GM23338 (cell line): ENCODE results near the gene RHOB. TPM values are rescaled to one million over a fixed set of nuclear protein-coding genes. Genes with fewer than 3 reads are reported as not detected.

Source experiments
- ATAC-seq: fragments of 200-7000 bp; cut with Tn5 transposase; 3 replicates; pipeline ENCODE4 v1.9.1; 2020
- DNase-seq: peaks from one replicate; pipeline ENCODE4 v3.0.0-alpha.2; 2015; ENCODE audit warnings: low spot score
- H2AFZ ChIP-seq: fragments of 200-600 bp; sonication (generic); 2 replicates; pipeline ENCODE4 v1.8.0; 2016; ENCODE audit warnings: antibody characterized with exemption, mild to moderate bottlenecking, moderate library complexity
- H3F3A ChIP-seq: fragments of 200-600 bp; sonication (generic); replicated peaks from 2 replicates; pipeline ENCODE4 v1.8.0; 2017; ENCODE audit warnings: antibody characterized with exemption, mixed run types, low read depth
- H3K27ac ChIP-seq: fragments of 200-600 bp; sonication (generic); 2 replicates; pipeline ENCODE4 v1.6.1; 2016; ENCODE audit warnings: low read depth
- H3K27me3 ChIP-seq: fragments of 200-600 bp; sonication (generic); 2 replicates; pipeline ENCODE4 v1.8.0; 2016; ENCODE audit warnings: mild to moderate bottlenecking, mixed run types, moderate library complexity; ENCODE audit not compliant: insufficient read depth
- H3K36me3 ChIP-seq: fragments of 200-600 bp; sonication (generic); 2 replicates; pipeline ENCODE4 v1.8.0; 2016; ENCODE audit warnings: mild to moderate bottlenecking; ENCODE audit not compliant: insufficient read depth
- H3K4me1 ChIP-seq: fragments of 200-600 bp; sonication (generic); 2 replicates; pipeline ENCODE4 v1.8.0; 2016; ENCODE audit warnings: mild to moderate bottlenecking, moderate library complexity; ENCODE audit not compliant: insufficient read depth
- H3K4me2 ChIP-seq: fragments of 200-600 bp; sonication (generic); 2 replicates; pipeline ENCODE4 v1.7.1; 2017; ENCODE audit warnings: mixed run types
- H3K4me3 ChIP-seq: fragments of 200-600 bp; sonication (generic); 2 replicates; pipeline ENCODE4 v1.6.1; 2016; ENCODE audit warnings: mixed run types
- H3K79me2 ChIP-seq: fragments of 200-600 bp; sonication (generic); replicated peaks from 2 replicates; pipeline ENCODE4 v1.8.0; 2017; ENCODE audit warnings: mild to moderate bottlenecking; ENCODE audit not compliant: insufficient read depth
- H3K9me2 ChIP-seq: fragments of 200-600 bp; sonication (generic); 2 replicates; pipeline ENCODE4 v1.8.0; 2017; ENCODE audit not compliant: insufficient read depth
- H4K20me1 ChIP-seq: fragments of 200-600 bp; sonication (generic); replicated peaks from 2 replicates; pipeline ENCODE4 v1.8.0; 2017; ENCODE audit warnings: mild to moderate bottlenecking; ENCODE audit not compliant: insufficient read depth
- H3K27ac Mint-ChIP-seq: 2 replicates; pipeline ENCODE4 v1.8.0; 2020; ENCODE audit warnings: inconsistent platforms, mild to moderate bottlenecking, moderate library complexity, mixed read lengths
- H3K27me3 Mint-ChIP-seq: 3 replicates; pipeline ENCODE4 v1.8.0; 2022; ENCODE audit warnings: low read depth, mild to moderate bottlenecking, moderate library complexity, mixed read lengths, inconsistent platforms; ENCODE audit not compliant: insufficient read depth, poor library complexity
- H3K36me3 Mint-ChIP-seq: 3 replicates; pipeline ENCODE4 v1.8.0; 2021; ENCODE audit warnings: low read depth, mild to moderate bottlenecking, inconsistent platforms, moderate library complexity, mixed read lengths
- H3K4me1 Mint-ChIP-seq: 3 replicates; pipeline ENCODE4 v1.8.0; 2020; ENCODE audit warnings: mild to moderate bottlenecking, inconsistent platforms, mixed read lengths
- H3K4me3 Mint-ChIP-seq: 3 replicates; pipeline ENCODE4 v1.8.0; 2021; ENCODE audit warnings: moderate library complexity, mild to moderate bottlenecking, inconsistent platforms, mixed read lengths
- H3K9me3 Mint-ChIP-seq: 3 replicates; pipeline ENCODE4 v1.8.0; 2020; ENCODE audit warnings: moderate library complexity, mild to moderate bottlenecking, inconsistent platforms, mixed read lengths
- CREB1 ChIP-seq: fragments of 250-450 bp; sonication (Bioruptor Pico); IDR thresholded peaks from 2 replicates; pipeline ENCODE4 v1.5.0; 2020; ENCODE audit warnings: low read depth, mild to moderate bottlenecking, moderate library complexity
- EZH2 ChIP-seq: fragments of 200-600 bp; sonication (generic); IDR thresholded peaks from one replicate; pipeline ENCODE4 v1.8.0; 2017; ENCODE audit warnings: antibody characterized with exemption, mild to moderate bottlenecking, low read depth; ENCODE audit not compliant: unreplicated experiment
- EZH2phosphoT487 ChIP-seq: fragments of 200-600 bp; sonication (generic); IDR thresholded peaks from one replicate; pipeline ENCODE4 v1.8.1; 2018; ENCODE audit warnings: antibody characterized with exemption; ENCODE audit not compliant: unreplicated experiment
- JUNB ChIP-seq: IDR thresholded peaks from one replicate; pipeline ENCODE4 v1.6.1; 2016; ENCODE audit warnings: antibody characterized with exemption; ENCODE audit not compliant: unreplicated experiment
- NANOG ChIP-seq: IDR thresholded peaks from 2 replicates; pipeline ENCODE4 v1.6.1; 2016; ENCODE audit warnings: antibody characterized with exemption, borderline replicate concordance
- POLR2AphosphoS5 ChIP-seq: IDR thresholded peaks from 2 replicates; pipeline ENCODE4 v1.6.1; 2016; ENCODE audit warnings: antibody characterized with exemption, low read depth
- STAT1 ChIP-seq: IDR thresholded peaks from one replicate; pipeline ENCODE4 v1.6.1; 2016; ENCODE audit warnings: antibody characterized with exemption; ENCODE audit not compliant: unreplicated experiment
- ZNF114 ChIP-seq: fragments of 250-450 bp; sonication (Bioruptor Pico); IDR thresholded peaks from 2 replicates; pipeline ENCODE4 v1.5.0; 2020; ENCODE audit warnings: mild to moderate bottlenecking, moderate library complexity
- ZNF331 ChIP-seq: fragments of 250-450 bp; sonication (Bioruptor Pico); IDR thresholded peaks from 2 replicates; pipeline ENCODE4 v1.5.0; 2020; ENCODE audit warnings: low read depth, mild to moderate bottlenecking, moderate library complexity
- polyA plus RNA-seq: library from polyadenylated mRNA; unstranded; fragments of >200 nt; fragmentation: Nextera tagmentation; extraction: Ambion mirVana; gene quantifications from 2 replicates; pipeline ENCODE4 v1.2.1, GENCODE V29; 2016
- total RNA-seq: library from RNA; depleted of rRNA; stranded (reverse); fragments of >200 nt; shearing (Covaris generic); gene quantifications from 2 replicates; pipeline ENCODE4 v1.2.3, GENCODE V29; 2014
- TF ChIP-seq, protein P1 (sequence below): fragments of 250-450 bp; sonication (Bioruptor Pico); IDR thresholded peaks from 2 replicates; pipeline ENCODE4 v1.5.0; 2020; ENCODE audit warnings: mild to moderate bottlenecking, moderate library complexity
- TF ChIP-seq, protein P2 (sequence below): IDR thresholded peaks from one replicate; pipeline ENCODE4 v1.6.1; 2018; ENCODE audit warnings: antibody characterized with exemption; ENCODE audit not compliant: unreplicated experiment
- TF ChIP-seq, protein P3 (sequence below), 2 experiments: fragments of 200-600 bp in 1 of 2; sonication (generic) in 1 of 2; conservative IDR thresholded peaks; 2 replicates each; pipeline versions ENCODE4 v1.5.1 to v1.6.1; 2016 to 2017; ENCODE audit warnings: antibody characterized with exemption in 2 of 2, low read depth in 2 of 2, mild to moderate bottlenecking in 2 of 2, moderate library complexity in 1 of 2
- TF ChIP-seq, protein P4 (sequence below): IDR thresholded peaks from 2 replicates; pipeline ENCODE4 v1.6.1; 2016; ENCODE audit warnings: antibody characterized with exemption

Gene RHOB
- total and polyA plus RNA-seq, 2 experiments from 2014 or later = 6.6 to 26.9 TPM

DNA sequence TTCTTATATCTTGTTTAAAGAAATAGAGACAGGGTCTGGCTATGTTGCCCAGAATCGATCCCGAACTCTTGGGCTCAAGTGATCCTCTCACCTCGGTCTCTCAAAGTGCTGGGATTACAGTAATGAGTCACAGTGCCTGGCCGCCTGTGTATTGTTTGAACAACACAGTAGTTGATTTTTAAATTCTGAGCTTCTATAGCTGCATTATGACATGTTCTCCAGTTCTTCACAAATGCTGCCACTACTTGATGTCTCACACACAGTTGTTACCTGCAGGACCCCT, 7.7 kb upstream of the RHOB start:
- H3K4me3 Mint-ChIP-seq = no peak overlapping the region
- ATAC-seq (no peak), DNase-seq (no peak)
- Histone ChIP-seq H3K36me3 (no peaks in the 10 kb centered on the region), H4K20me1 (no peaks in the 10 kb centered on the region), H3K4me1 (peaks cover 2% of the 10 kb centered on the region), H2AFZ (no peak overlapping the region), H3K27ac (no peak overlapping the region), H3K9me2 (no peaks in the 10 kb centered on the region), H3K4me2 (no peak overlapping the region), H3K4me3 (no peak overlapping the region), H3K27me3 (no peaks in the 10 kb centered on the region), H3F3A (no peaks in the 10 kb centered on the region), H3K79me2 (no peaks in the 10 kb centered on the region)
- no peak overlapping the region for H3K27ac Mint-ChIP-seq
- no peaks in the 10 kb centered on the region for H3K36me3 Mint-ChIP-seq
- no peaks in the 10 kb centered on the region for H3K9me3 Mint-ChIP-seq
- H3K27me3 Mint-ChIP-seq = peaks cover 4% of the 10 kb centered on the region
- TF ChIP-seq, protein P1, sequence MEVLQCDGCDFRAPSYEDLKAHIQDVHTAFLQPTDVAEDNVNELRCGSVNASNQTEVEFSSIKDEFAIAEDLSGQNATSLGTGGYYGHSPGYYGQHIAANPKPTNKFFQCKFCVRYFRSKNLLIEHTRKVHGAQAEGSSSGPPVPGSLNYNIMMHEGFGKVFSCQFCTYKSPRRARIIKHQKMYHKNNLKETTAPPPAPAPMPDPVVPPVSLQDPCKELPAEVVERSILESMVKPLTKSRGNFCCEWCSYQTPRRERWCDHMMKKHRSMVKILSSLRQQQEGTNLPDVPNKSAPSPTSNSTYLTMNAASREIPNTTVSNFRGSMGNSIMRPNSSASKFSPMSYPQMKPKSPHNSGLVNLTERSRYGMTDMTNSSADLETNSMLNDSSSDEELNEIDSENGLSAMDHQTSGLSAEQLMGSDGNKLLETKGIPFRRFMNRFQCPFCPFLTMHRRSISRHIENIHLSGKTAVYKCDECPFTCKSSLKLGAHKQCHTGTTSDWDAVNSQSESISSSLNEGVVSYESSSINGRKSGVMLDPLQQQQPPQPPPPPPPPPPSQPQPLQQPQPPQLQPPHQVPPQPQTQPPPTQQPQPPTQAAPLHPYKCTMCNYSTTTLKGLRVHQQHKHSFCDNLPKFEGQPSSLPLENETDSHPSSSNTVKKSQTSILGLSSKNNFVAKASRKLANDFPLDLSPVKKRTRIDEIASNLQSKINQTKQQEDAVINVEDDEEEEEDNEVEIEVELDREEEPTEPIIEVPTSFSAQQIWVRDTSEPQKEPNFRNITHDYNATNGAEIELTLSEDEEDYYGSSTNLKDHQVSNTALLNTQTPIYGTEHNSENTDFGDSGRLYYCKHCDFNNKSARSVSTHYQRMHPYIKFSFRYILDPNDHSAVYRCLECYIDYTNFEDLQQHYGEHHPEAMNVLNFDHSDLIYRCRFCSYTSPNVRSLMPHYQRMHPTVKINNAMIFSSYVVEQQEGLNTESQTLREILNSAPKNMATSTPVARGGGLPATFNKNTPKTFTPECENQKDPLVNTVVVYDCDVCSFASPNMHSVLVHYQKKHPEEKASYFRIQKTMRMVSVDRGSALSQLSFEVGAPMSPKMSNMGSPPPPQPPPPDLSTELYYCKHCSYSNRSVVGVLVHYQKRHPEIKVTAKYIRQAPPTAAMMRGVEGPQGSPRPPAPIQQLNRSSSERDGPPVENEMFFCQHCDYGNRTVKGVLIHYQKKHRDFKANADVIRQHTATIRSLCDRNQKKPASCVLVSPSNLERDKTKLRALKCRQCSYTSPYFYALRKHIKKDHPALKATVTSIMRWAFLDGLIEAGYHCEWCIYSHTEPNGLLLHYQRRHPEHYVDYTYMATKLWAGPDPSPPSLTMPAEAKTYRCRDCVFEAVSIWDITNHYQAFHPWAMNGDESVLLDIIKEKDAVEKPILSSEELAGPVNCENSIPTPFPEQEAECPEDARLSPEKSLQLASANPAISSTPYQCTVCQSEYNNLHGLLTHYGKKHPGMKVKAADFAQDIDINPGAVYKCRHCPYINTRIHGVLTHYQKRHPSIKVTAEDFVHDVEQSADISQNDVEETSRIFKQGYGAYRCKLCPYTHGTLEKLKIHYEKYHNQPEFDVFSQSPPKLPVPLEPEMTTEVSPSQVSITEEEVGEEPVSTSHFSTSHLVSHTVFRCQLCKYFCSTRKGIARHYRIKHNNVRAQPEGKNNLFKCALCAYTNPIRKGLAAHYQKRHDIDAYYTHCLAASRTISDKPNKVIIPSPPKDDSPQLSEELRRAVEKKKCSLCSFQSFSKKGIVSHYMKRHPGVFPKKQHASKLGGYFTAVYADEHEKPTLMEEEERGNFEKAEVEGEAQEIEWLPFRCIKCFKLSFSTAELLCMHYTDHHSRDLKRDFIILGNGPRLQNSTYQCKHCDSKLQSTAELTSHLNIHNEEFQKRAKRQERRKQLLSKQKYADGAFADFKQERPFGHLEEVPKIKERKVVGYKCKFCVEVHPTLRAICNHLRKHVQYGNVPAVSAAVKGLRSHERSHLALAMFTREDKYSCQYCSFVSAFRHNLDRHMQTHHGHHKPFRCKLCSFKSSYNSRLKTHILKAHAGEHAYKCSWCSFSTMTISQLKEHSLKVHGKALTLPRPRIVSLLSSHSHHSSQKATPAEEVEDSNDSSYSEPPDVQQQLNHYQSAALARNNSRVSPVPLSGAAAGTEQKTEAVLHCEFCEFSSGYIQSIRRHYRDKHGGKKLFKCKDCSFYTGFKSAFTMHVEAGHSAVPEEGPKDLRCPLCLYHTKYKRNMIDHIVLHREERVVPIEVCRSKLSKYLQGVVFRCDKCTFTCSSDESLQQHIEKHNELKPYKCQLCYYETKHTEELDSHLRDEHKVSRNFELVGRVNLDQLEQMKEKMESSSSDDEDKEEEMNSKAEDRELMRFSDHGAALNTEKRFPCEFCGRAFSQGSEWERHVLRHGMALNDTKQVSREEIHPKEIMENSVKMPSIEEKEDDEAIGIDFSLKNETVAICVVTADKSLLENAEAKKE (CRISPR knock-in tag) = no peak
- TF ChIP-seq, protein P2, sequence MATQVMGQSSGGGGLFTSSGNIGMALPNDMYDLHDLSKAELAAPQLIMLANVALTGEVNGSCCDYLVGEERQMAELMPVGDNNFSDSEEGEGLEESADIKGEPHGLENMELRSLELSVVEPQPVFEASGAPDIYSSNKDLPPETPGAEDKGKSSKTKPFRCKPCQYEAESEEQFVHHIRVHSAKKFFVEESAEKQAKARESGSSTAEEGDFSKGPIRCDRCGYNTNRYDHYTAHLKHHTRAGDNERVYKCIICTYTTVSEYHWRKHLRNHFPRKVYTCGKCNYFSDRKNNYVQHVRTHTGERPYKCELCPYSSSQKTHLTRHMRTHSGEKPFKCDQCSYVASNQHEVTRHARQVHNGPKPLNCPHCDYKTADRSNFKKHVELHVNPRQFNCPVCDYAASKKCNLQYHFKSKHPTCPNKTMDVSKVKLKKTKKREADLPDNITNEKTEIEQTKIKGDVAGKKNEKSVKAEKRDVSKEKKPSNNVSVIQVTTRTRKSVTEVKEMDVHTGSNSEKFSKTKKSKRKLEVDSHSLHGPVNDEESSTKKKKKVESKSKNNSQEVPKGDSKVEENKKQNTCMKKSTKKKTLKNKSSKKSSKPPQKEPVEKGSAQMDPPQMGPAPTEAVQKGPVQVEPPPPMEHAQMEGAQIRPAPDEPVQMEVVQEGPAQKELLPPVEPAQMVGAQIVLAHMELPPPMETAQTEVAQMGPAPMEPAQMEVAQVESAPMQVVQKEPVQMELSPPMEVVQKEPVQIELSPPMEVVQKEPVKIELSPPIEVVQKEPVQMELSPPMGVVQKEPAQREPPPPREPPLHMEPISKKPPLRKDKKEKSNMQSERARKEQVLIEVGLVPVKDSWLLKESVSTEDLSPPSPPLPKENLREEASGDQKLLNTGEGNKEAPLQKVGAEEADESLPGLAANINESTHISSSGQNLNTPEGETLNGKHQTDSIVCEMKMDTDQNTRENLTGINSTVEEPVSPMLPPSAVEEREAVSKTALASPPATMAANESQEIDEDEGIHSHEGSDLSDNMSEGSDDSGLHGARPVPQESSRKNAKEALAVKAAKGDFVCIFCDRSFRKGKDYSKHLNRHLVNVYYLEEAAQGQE = no peak
- TF ChIP-seq JUNB (no peak), POLR2AphosphoS5 (no peak), STAT1 (no peak), EZH2phosphoT487 (no peak), EZH2 (no peak), NANOG (no peak), CREB1 (CRISPR knock-in tag) (no peak), ZNF114 (CRISPR knock-in tag) (no peak), ZNF331 (no peak)
- TF ChIP-seq, protein P3, sequence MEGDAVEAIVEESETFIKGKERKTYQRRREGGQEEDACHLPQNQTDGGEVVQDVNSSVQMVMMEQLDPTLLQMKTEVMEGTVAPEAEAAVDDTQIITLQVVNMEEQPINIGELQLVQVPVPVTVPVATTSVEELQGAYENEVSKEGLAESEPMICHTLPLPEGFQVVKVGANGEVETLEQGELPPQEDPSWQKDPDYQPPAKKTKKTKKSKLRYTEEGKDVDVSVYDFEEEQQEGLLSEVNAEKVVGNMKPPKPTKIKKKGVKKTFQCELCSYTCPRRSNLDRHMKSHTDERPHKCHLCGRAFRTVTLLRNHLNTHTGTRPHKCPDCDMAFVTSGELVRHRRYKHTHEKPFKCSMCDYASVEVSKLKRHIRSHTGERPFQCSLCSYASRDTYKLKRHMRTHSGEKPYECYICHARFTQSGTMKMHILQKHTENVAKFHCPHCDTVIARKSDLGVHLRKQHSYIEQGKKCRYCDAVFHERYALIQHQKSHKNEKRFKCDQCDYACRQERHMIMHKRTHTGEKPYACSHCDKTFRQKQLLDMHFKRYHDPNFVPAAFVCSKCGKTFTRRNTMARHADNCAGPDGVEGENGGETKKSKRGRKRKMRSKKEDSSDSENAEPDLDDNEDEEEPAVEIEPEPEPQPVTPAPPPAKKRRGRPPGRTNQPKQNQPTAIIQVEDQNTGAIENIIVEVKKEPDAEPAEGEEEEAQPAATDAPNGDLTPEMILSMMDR (conservative IDR thresholded peaks at IDR 0.05; ENCODE audit: low read depth in 2 of 2) = no peak
- TF ChIP-seq, protein P4, sequence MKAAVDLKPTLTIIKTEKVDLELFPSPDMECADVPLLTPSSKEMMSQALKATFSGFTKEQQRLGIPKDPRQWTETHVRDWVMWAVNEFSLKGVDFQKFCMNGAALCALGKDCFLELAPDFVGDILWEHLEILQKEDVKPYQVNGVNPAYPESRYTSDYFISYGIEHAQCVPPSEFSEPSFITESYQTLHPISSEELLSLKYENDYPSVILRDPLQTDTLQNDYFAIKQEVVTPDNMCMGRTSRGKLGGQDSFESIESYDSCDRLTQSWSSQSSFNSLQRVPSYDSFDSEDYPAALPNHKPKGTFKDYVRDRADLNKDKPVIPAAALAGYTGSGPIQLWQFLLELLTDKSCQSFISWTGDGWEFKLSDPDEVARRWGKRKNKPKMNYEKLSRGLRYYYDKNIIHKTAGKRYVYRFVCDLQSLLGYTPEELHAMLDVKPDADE = no peak
- peaks cover 8% of the 10 kb centered on the region for H3K4me1 Mint-ChIP-seq
